ENCODE results near the gene MUC5AC.
"Not testable (repeated sequence)": the region's sequence is repeated elsewhere in the genome, so short reads cannot be mapped to it uniquely, and the experiment has no call there.

The MUC5AC gene, protein sequence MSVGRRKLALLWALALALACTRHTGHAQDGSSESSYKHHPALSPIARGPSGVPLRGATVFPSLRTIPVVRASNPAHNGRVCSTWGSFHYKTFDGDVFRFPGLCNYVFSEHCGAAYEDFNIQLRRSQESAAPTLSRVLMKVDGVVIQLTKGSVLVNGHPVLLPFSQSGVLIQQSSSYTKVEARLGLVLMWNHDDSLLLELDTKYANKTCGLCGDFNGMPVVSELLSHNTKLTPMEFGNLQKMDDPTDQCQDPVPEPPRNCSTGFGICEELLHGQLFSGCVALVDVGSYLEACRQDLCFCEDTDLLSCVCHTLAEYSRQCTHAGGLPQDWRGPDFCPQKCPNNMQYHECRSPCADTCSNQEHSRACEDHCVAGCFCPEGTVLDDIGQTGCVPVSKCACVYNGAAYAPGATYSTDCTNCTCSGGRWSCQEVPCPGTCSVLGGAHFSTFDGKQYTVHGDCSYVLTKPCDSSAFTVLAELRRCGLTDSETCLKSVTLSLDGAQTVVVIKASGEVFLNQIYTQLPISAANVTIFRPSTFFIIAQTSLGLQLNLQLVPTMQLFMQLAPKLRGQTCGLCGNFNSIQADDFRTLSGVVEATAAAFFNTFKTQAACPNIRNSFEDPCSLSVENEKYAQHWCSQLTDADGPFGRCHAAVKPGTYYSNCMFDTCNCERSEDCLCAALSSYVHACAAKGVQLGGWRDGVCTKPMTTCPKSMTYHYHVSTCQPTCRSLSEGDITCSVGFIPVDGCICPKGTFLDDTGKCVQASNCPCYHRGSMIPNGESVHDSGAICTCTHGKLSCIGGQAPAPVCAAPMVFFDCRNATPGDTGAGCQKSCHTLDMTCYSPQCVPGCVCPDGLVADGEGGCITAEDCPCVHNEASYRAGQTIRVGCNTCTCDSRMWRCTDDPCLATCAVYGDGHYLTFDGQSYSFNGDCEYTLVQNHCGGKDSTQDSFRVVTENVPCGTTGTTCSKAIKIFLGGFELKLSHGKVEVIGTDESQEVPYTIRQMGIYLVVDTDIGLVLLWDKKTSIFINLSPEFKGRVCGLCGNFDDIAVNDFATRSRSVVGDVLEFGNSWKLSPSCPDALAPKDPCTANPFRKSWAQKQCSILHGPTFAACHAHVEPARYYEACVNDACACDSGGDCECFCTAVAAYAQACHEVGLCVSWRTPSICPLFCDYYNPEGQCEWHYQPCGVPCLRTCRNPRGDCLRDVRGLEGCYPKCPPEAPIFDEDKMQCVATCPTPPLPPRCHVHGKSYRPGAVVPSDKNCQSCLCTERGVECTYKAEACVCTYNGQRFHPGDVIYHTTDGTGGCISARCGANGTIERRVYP (N-terminal part only)

DNA sequence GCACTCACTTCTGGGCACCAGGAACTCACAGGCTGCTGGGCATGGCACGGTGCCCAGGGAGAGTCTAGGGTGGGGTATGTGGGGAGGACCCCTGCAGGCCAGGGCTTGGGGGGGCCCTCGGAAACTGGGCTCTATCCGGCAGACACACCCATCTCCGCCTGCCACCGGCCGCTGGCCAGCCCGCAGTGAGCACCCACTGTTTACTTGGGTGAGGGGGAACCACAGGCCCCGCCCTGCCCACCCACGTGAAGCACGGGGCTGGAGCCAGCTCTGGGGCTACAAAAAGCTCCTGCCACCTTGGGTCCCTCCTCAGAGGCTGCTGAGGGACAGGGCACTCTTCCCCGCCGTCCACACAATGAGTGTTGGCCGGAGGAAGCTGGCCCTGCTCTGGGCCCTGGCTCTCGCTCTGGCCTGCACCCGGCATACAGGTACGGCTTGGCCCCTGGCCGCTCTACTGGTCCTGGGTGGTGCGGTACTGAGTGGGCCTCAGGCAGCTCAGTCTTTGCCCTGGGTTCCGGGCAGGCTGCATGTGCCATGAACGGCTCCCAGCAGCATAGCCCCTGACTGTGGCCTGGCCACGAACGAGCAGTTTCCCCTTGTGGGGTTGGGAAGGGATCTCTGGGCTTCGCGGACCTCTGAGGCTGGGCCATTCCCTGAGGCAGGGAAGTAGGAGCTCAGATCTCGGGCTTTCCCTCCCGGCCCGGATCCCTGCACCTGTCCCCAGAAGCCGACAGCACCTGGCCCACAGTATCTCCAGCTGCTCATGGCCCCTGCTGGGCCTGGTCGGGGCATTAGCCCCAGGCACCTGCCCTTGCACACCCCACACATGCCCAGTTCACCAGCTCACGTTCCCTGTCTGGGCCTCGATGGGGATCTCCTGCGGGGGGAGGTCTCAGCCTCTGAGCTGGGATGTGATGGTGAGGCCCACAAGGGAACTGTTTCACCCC, at the start of gene MUC5AC:
Gene MUC5AC (plus strand): TSS at position 309 of the 947 bp plus-strand sequence. CDS start 47 bp downstream, at position 356.
- no peak for DNase-seq (ENCODE audit: low read depth, low spot score)

DNA sequence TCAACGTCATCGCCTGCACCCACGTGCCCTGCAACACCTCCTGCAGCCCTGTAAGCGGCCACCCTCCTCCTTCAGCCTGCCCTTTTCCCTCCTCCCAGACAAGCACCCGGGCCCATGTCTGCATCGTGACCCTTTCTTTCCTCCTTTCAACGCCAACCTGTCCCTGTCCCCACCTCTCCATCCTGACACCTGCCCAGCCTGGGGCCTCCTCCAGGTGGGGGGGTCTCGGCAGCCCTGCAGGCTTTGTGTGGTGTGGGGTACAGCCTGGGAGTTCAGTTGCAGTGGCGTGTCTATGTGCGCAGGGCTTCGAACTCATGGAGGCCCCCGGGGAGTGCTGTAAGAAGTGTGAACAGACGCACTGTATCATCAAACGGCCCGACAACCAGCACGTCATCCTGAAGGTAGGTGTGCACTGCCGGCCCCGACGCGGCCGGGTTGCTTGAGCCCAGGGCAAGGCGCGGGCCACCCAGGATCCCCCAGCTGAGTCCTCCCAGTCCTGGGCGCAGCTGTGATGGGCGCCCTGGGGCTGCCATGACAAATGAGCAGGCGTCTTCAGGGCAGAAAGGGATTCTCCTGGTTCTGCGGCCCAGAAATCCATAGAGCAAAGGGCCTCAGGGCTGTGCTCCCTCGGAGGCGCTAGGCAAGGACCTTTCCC, 49.4 kb upstream of the MUC5AC start:
- DNase-seq (ENCODE audit: low read depth, low spot score) = no peak

DNA sequence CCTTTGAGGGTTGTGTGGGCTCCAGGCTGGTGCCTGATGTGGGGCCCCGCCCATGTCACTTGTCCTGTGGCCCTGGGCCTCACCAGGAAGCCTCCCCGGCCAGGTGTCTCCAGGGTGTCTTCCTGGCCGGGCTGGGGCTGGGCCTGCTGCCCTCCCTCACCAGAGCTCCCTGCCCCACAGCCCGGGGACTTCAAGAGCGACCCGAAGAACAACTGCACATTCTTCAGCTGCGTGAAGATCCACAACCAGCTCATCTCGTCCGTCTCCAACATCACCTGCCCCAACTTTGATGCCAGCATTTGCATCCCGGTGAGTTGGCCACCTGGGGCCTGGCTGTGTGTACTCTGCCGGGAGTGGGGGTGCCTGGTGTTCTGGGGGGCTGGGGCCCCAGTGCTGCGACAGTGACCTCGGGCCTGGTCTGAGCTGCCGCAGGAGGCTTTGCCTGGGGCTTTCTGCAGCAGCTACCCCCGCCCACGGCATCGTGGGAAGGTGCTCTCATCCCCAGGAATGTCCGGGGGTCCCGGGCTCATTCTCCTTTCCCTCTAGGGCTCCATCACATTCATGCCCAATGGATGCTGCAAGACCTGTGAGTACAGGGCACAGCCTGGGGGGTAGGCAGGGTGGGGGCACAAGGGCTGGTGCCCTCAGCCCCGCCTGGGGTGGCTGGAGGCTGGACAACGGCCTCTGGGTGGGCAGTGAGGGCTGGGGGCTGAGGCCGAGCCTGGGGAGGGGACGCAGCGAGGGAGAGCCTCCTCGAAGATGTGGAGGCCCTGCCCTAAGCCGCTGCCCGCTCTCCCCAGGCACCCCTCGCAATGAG, 48.4 kb upstream of the MUC5AC start:
- no peak for DNase-seq (ENCODE audit: low read depth, low spot score)

DNA sequence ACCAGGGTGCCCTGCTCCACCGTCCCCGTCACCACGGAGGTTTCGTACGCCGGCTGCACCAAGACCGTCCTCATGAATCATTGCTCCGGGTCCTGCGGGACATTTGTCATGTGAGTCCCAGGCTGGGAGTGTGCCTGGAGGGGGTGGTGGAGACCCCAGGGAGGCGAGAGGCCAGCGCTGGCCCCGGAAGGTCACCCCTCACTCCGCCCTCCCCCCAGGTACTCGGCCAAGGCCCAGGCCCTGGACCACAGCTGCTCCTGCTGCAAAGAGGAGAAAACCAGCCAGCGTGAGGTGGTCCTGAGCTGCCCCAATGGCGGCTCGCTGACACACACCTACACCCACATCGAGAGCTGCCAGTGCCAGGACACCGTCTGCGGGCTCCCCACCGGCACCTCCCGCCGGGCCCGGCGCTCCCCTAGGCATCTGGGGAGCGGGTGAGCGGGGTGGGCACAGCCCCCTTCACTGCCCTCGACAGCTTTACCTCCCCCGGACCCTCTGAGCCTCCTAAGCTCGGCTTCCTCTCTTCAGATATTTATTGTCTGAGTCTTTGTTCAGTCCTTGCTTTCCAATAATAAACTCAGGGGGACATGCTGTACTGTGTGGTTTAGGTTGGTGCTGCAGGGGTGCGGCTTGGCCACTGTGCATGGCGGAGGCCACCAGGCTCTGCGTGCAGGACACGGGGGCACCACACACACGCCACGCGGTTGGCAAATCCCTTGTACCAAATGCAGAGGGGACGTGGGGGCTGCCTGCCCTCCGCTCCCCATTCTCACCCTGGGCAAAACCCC, 47.6 kb upstream of the MUC5AC start:
- DNase-seq (ENCODE audit: low read depth, low spot score) = no peak

DNA sequence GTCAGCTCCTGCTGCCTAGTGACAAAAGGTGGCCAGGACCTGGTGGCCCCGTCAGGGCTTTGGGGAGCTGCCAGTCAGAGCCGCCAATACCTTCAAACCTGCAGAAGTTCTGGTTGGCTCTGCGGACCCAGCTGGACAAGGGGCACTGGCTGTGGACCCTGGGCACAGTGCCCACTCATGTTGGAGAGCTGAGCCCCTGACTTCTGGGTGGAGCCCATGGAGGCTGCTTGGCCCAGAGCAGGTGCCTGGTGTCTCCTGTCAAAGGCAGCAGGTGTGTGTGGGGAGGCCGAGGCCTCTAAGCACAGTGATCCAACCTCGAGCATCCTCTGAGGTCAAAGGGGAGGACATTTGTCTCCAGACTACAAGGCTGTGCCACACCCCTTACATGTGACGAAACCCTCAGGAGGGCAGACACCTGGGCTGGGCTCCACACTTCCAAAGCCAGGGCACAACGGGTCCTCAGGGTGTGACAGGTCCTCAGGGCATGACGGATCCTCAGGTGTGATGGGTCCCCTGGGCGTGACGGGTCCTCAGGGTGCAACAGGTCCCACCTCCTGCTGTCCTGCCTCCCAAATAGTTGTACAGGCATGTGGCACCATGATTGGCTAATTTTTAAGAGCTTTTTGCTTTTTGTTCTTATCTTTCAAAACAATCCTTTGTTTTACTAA, 46.1 kb upstream of the MUC5AC start:
- DNase-seq (ENCODE audit: low read depth, low spot score) = no peak

DNA sequence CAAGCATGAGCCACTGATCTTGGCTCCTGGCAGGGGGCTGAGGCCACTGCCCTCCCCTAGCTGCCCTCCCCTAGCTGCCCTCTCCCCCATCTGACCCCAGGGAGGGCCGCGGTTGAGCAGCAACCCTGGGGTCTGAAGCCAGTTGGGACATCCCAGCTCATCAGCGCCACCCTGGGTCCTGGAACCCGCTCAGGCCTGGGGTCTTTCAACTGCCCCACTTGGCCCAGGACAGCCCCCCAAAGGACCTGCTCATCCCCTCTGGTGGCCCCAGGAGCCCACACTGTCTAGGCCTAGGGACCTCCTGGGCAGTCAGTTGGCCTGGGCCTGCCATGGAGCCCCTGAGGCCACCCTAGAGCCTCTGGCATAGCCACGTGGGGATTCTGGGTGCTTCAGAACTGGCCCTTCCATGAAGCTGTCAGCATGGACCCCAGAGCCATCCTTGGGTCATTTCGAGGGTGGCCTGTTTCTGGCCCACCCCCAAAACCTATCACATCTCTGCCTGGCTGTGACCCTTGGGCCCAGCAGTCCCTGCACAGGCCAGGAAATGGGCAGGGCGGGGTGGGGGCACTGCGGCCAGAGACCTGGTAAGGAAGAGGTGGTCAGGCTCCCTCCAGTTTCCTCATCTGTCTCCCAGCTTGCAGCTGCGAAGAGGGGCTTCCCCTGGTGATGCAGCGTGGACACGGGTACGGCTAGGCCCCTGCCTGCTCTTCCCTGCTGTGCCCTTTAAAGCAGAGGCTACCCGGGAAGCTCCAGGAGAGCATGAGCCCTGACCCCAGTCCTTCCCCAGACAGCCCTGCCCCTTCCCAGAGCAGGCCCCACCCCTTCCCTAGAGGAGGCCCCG, 45.2 kb upstream of the MUC5AC start:
- no peak for DNase-seq (ENCODE audit: low read depth, low spot score)

DNA sequence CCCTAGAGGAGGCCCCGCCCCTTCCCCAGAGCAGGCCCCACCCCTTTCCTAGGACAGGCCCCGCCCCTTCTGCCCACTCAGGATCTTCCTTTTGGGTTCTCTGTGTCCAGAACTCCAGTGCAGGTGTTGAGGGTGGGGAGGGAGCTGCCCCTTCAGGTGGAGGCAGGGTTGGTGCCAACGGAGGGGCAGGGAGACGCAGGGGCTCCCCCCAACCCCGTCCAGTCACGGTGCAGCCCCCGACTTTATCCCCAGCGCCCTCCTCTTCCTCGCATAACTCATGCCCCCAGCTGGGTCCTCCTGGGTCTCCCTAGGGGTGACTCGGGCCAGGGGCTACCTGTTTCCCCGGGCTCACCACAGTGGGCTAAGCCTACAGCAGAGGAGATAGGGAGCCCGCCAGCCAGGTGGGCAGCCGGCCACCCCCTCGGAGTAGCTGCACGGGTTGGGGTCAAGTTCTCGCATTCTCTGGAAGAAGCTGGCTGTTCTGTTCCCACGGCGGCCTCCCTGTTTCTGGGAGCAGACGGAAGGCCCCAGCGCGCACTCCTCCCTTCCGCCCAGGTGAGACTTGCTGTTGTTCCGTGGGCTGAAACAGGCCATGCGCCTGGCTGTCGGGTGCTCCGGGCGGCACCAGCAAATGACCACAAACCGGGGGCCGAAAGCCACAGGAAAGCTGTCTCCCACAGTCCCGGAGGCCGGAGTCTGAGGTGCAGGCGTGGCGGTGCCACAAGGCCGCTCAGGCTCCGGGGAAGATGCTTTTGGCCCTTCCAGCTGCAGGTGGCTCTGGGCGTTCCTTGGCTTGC, 44.1 kb upstream of the MUC5AC start:
- no peak for DNase-seq (ENCODE audit: low read depth, low spot score)

DNA sequence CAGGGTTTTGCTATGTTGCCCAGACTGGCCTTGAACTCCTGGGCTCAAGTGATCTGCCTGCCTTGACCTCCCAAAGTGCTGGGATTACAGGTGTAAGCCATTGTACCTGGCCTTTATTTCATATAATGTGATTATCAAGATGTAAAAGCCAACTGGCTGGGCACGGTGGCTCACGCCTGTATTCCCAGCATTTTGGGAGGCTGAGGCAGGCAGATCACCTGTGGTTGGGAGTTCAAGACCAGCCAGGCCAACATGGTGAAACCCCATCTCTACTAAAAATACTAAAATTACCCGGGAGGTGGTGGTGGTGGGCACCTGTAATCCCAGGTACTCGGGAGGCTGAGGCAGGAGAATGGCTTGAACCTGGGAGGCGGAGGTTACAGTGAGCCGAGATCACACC, 42.5 kb upstream of the MUC5AC start:
- DNase-seq (ENCODE audit: low read depth, low spot score) = not testable (repeated sequence)

DNA sequence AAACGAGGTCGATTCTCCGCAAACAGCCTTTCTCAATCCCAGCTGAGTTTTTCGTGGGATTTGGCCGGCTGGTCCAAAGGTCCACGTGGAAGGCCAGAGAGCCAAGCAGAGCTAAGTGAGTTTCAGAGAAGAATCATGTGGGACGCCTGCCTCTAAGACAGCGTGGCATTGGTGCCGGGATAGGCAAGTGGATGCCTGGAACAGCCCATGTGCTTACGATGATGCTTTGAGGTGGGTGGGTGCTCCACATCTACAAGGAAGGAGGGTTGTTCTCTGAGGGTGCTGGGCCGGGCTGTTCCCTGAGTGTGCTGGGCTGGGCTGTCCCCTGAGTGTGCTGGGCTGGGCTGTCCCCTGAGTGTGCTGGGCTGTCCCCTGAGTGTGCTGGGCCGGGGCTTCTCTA, 41.6 kb upstream of the MUC5AC start:
- DNase-seq (ENCODE audit: low read depth, low spot score) = no peak

DNA sequence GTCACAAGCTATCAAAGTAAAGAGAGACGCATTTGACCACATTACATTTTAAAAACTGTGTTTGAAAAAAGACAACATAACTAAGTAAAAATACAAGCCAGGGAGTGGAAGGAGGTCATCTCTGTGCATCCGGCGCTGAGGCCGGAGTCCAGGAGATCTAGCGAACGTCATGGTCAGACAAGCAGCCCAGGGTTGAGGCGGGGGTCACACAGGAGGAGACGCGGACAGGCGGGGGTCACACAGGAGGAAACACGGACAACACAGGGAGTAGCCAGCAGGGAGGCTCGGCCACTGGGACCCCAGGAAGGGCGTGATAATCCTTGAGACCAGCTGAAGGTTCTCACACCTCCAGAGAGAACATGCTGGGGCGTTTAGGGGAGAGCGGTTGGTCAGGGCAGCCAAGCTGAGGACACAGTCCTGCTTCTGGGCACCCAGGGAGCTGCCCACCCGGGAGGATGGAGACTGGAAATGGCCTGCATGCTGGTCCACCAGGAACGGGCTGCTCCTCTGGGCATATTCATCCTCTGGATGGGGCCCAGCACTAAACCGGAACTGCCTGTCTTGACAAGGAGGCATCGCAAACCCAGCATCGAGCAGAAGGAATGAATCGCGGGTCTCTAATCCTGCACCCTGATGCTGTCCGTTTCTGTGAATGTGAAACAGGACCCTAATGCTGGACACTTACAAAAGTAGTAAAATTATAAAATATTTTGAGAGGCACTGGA, 40.9 kb upstream of the MUC5AC start:
- no peak for DNase-seq (ENCODE audit: low read depth, low spot score)

DNA sequence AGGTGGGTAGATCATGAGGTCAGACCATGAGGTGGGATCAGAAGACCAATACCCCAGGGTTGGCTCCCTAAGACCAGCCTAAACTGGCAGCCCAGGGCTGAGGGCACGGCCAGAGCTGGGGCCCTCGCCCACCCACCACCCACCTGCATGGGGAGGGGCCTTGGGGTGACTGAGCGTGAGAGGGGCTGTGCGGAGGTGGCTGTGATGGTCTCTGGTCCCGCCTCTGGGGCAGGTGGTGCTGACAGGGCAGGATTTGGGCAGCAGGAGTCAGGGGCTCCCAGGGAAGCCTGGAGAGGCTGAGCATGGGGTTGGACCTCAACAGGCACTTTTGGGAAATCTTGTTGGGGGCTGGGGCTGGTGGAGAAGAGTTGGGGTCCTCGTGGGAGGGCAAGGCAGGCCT, 39.8 kb upstream of the MUC5AC start:
- no peak for DNase-seq (ENCODE audit: low read depth, low spot score)

DNA sequence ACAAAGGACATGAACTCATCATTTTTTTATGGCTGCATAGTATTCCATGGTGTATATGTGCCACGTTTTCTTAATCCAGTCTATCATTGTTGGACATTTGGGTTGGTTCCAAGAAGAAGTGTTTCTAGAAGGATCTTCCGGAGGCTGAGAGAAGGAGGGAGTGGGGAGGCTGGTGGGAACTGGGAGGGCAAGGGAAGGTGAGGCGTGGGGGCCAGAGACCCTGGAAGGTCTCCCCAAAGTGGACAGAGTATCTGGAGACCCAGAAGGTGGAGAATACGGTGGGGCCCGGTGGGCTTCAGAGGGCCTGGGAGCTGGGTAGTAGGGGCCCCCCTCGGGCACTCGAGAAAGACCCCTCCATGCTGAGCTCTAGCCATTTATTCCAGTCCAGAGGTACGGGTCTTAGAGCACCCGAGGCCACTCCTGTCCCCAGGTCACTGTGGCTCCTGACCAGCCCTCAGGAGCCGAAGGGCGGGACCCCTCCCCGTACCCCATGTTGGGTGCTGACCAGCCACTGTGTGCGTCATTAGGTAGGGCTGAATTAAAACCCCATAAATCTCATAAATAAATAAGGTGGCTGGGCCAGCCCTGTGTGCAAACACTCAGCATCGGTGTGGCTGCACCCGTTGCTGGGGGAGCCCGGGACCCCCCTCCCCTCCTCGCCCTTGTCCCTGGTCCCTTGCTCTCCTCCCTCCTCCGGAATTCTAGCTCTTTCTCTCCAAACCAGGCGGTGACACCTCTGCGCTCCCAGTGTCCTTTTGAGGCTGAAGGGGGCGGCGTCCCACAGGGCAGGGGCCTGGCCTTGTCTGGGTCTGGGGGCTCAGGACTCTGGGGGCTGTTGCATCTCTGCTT, 38.8 kb upstream of the MUC5AC start:
- no peak for DNase-seq (ENCODE audit: low read depth, low spot score)

DNA sequence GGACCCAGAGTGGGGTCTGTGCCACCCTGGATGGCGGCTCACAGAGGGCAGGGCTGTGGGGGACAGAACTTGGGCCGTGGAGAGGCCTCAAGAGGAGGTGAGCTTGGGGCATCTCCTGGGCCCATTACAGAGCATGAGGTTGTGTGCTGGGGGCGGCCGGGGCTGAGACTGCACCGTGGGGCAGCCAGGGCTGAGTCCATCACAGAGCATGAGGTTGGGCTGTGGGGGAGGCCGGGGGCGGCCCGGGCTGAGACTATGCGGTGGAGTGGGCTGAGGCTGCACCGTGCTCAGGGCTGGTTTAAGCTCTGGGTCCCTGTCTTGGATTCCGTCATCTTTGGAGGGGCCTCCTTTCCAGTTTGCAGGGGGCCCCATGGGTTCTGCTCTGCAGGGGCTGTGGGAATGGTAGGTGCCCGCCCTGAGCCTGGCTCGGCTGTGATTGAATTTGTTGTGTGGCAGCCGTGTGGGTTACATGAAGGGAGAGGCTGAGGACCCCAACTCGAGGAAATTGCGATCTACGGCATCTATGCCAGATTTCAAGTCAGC, 38.1 kb upstream of the MUC5AC start:
- DNase-seq (ENCODE audit: low read depth, low spot score) = no peak

Data from brain pericyte (primary cell).